Activated CD8-positive, alpha-beta memory T cell treated with anti-CD3 and anti-CD28 coated beads for 48 hours (primary cell): ENCODE results near the gene FRRS1L.

ENCODE experiments used
- DNase-seq, 3 experiments: peaks; one replicate each; pipeline ENCODE4 v3.0.0-alpha.2; 2020; ENCODE audit warnings: low read depth in 2 of 3, low spot score in 2 of 3

Gene FRRS1L

DNA sequence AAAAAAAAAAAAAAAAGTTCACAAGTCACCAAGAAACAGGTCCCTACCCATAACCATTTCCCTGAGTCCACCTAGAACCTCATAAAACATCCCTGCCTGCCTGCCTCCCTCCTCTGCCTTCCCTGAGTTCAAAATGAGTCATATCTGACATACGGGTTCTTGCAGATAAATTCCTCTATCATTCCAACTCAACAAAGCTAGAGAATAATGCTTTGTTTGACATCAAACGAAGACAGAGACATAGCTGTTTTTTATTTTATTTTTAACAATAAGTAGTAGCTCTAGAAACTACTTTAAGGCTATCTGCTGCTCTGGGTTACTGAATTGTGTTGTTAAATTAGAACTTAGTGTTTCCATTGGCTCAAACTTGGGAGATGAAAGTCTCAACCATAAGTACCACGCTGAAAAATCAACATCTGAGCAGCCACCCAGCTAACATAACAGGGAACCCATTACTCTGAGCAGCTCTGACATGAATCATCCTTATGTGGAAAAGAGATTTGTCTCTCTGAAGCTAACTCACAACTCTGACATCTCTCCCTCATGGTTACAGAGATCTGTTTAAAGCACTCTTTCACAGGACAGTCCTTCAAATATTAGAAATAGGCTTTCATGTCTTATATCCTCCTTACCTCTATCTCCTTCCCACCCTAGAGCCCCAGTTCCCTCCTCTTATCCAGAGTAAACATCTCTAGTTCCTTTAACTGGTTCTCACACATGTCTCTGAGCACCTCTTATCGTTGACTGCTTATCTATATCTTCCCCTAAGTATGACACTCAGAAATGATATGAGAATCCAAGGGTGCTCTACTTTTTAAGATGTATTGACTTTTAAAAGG lies 59.4 kb downstream of the FRRS1L start:
- DNase-seq = no peak

DNA sequence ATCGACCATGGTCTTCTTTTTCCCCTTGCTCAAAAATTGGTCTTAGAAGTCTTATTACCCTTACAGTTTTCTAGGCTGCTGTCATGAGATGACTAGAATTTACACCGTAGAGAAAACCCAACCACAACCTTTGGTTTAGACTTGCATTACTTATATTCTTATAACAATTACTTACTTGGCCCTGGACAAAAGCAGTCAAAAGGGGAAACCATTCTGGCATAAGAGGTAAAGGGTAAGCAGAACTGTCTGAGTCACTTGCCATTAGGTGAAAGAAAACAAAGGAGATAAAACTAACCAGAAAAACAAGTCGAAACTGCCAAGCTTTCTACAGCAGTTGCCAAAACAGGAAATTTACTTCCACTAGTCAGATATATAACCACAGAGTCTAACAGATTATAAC lies 65.2 kb downstream of the FRRS1L start:
- no peak for DNase-seq

DNA sequence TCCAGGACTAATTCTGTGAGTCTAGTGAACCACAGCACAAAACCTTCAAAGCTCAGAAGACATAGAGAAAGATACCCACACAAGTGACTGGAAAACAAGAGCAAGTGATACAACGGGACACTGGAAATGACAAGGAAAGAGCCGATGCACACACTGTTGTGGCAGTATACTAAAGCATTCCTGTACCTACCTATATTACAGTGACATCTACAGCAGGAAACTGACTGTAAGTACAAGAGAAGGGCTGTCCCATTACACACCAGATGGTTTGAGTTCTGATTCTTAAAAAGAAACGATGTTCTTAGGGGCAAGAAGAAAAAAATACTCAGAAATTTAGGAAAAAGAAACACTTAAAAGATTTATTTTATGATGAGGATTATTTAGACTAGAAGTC lies 65.8 kb downstream of the FRRS1L start:
- DNase-seq = no peak

DNA sequence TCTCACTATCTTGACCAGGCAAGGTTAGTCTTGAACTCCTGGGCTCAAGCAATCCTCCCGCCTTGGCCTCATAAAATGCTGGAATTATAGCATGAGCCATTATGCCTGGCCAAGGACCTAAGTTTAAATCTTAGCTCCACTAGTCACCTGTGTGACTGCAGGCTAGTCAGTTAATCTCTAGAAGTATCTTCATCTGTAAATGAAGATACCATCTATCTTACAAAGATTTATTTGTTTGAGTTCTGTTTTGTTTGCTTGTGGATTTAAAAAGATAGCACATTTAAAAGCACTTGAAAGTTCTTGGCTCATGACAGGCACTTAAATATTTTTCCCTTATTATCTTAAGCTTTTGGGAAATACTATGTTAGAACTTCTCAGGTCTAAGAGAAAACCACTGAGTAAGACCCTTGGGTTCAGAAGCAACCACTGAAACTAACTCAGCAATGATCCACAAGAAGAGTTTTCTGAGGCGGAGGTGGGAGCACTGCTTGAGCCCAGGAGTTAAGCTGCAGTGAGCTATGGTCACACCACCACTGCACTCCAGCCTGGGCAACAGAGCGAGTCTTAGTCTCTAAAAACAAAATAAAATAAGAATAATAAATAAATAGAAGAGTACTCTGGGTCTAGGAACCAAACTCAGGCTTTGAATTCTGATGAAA lies 66.4 kb downstream of the FRRS1L start:
- DNase-seq = no peak

DNA sequence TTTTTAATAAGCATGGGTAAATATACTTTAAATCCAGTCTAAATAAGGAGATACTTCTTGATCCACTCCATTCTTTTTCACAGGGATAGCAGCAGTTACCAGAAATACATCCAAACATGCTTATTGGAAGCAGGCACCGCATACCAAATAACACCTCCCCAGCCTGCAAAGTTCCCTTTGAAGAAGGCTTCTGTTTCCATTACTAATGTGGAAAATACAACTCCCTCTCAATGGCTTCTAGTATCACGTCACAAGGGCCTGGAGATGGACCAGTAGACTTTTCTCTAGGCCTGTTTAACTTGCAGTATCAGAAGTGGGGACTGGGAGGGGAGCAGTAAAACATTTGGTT lies 68.1 kb downstream of the FRRS1L start:
- no peak for DNase-seq

DNA sequence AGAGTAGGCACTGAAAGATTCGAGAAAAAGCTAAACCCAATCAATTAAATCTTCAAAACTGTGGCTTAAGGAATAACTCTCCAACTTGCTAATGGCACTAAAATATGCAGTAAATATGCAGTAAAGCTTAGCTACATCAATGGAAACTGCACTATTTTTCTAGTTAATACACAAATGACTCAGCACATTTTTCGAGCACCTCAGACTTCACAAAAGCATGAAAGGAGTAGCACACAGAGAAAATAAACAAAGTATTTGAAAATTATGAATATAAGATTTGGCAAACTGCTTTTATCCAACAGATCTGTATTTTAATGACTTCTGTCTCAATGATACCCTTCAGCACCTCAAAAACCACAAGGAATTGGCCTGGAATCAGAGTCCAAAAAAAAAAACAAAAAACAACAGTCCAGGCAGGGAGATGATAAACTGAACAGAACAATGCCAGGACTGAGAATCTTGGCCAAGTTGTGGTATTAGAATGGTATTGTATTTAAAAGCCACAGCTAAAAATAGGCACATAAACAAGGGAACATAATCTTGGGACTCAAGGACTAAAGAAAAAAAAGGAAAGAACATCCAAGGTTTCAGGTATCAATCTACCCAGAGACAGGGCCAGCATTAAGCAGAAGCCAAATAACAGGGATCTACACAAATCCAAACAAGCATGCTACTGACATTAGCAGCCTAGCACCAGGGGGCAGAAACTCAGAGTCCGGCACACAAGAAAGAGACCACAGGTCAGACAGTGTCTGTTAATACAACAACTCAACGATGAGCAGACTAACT lies 68.7 kb downstream of the FRRS1L start:
- no peak for DNase-seq

DNA sequence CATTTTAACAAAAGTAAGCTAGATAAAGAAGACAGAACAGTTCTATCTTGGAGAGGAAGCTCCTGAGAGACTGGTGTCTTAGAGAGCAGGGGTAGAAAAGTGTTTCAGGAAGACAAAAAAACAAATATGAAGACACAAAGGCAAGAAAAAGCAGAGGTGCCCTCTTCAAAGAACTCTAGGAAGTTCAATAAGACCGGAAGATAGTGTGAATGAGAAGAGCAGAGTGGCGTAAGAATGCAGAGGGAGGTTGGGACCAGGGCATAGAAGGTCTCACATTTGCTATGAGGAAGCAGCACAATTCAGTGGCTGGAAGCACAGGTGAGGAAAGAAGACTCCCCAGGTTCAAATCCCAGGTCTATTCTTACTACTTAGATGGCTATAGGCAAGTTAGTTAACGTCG lies 69.9 kb downstream of the FRRS1L start:
- no peak for DNase-seq

DNA sequence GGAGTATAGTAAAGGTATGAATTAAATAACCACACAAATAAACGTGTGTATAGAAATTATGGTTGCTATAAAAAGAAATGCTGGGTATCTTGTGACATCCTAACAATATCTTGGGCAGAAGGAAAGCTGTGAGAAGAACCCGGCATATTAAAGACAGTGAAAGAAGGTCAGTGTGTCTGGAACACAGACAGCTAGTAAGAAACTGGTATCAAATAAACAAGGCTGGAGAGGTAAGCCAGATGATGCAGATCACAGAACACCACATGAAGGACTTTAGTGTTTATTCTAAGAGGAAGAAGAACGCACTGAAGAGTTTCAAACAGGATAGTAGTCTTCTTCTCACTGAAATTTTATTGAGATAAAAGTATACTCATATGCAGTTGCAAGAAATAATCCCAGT lies 71.7 kb downstream of the FRRS1L start:
- DNase-seq = no peak

DNA sequence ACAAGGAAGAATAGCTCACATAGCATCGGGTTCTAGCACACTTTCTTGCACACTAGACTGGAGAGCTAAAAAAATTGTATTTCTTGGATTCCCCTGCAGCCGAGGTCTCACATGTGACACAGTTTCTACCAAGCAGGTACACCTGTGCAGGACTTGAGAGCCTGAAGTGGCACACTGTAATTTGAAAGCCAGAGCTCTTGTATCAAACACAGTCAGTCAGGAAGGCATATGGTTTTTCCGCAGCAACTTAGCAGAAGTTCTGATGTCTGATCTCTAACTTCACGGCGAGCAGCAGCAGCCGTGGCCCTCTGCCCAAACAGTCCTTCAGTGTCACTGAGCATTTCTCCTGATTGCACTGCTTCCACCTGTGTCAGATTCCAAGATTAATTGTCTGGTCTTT lies 72.8 kb downstream of the FRRS1L start:
- no peak for DNase-seq

DNA sequence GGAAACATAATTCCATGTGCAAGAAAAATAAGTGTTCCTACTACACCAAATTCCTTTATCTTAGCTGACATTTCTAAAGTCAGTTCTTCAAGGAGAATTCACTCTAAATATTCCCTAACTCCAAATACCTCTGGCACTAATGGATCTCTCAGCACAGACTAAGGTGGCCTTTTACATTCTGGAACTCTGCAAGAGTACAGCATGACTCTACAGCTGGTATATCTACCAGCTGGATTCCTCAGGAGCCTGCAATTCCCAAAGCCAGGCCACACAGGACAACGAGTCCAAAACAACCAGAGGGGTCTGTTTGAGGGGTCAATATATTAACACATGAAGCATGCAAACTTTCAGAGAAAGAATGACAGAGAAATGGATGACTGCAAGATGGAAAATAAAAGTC lies 74.5 kb downstream of the FRRS1L start:
- no peak for DNase-seq

DNA sequence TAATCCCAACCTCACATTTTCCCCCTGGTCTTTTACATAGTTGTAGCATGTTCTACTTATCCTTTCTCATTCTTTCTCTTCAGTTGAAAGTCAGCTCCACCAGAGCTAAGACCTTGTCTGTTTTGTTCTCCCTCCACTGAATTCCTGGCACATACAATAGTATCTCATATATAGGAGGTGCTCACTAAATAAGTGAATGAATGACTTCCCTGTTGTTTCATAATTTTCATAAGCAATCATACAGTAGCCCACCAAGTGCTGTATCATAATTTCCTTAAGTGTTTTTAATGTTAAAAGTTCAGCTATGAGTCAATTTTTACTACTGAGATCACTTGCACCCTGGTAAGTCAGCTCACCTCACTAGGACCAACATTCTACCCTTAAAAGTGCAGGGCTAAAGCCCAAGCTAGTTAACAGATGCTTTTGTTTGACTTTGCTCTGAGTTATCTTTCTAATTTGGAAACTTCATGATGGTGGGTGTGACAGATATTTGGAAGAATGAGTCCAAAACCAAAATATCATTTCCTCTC lies 74.9 kb downstream of the FRRS1L start:
- DNase-seq = no peak

DNA sequence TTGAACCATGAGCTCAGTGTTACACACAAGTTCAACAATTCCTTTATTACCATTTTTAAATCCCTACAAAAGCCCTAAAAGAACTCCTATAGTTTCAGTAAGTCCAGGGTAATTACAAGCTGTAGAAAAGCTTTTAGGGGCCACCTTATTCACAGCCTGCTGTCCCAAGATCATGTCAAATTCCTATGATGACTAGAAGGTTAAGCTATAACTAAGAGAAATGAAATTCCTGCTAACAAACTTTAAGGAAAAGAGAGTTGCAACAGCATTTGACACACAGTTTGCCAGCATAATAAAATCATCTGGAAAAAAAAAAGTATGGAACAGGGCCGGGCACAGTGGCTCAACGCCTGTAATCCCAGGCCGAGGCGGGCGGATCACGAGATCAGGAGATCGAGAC lies 78.8 kb downstream of the FRRS1L start:
- no peak for DNase-seq

DNA sequence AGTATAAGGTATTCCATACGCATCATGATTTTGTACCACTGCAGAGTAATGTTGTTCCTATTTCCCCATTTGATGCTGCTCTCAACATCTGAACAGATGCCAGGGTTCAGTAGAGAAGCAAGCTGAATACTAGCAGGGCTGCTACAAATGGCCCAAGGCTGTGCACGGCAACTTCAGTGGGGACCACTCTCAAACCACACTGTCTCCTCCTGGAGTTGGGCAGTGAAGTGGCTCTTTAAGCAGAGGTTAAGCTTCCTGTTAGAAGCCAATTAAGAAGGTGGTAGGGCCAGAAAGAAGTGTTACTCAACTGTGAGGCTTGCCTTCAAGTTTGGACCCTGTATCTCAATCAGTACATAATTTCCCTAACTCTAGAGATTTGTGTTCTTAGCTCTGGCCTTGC lies 79.3 kb downstream of the FRRS1L start:
- no peak for DNase-seq

DNA sequence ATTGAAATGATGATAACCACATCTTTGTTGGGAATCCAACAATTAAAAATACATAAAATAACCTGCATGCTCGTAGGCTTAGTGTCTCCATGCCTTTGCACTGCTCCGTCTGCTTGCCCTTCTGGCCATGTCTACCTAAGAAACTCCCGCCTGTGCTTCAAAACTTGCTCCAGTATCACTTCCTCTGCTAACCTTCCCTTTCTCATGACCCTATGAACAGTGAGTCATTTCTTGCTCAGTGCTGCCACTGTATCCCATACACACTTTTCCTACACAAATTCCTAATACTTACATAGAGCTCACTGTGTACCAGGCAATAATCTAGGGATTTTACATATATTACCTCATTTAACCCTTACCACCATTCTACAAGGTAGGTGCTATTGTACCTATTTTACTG lies 80.8 kb downstream of the FRRS1L start:
- no peak for DNase-seq

DNA sequence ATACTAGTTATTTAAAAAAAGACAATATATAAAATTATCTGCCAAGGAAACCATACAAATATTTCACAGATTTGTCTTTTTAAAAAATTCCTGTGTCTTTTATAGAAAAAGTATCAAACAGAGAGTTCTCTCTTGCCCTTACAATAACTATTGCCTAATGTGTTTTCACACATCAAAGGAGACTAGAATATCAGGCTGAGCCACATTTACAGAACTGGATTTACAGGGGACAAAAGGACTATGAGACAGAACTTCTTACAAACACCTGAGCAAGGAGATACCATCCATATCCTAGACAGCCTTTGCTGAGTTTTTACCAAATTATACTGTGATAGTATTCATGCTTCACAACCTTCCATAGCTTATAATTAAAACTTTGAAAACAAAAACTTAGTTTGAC lies 81.5 kb downstream of the FRRS1L start:
- no peak for DNase-seq

DNA sequence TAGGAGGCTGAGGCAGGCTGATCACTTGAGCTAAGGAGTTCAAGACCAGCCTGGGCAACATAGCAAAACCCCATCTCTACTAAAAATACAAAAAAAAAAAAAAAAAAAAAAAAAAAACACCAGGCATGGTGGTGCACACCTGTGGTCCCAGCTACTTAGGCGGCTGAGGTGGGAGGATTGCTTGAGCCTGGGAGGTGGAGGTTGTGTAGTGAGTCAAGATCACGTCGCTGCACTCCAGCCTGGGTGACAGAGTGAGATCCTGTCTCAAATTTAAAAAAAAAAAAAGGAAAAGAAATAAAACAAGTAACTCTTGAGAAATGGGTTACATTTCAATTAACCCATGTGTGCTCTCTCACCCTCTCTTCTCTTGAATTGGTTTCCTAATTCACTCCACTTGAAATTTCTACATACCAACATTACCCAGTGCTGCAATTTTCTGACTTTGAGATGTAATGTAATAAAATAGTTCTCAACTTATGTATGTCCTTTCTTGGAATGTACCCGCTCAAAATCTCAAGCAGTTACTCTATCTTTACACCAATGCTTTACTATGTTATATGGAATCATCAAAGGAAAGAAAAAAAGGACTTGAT lies 83.1 kb downstream of the FRRS1L start:
- DNase-seq = no peak

DNA sequence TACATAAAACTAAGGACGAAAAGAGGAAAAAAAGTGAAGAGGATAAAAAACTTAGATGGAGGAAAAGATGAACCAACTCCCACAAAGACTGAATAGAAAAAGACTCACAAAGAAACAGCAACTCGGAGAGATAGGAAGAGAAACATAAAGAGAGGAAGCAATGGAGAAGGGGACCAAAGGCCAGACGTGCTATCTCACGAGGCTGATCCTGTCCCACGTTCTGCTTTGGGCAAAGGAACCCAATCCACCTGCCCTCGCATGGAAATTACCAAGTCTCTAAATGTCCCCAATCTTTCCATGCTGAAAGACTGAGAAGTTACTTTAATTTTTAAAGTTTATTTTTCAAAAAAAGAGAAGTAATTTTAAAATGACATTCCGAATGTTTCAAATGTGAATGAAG lies 83.9 kb downstream of the FRRS1L start:
- no peak for DNase-seq

DNA sequence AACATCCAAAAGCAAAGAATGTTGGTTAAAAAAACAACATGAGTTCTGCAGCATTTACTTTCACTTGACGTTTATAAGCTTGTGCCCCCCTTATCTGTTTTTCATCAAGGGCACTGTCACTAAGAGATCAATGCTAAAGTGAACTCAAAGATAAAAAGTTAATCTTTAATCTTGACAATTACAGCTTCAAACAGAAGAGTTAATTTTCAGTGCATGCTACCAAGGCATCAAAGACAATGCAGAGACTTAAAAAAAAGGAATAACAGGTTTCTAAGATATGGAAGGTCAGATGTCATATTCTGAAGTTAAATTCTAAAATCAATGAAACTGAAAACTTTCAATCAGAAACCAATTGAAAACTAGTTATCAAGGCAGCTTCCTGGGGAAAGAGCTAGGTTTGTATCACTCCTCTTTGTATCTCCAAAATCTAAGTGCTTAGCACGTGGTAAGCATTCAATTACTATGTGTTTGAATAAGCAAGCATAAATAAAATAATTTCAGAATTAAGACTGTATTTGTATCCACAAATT lies 84.9 kb downstream of the FRRS1L start:
- DNase-seq = no peak
